ENCODE results near the gene MYO9B. TPM values are rescaled to one million over a fixed set of nuclear protein-coding genes. Genes with fewer than 3 reads are reported as not detected.

The MYO9B gene
- total and polyA plus RNA-seq, 4 donors = 44.3 to 121 (median 97.2) TPM

DNA sequence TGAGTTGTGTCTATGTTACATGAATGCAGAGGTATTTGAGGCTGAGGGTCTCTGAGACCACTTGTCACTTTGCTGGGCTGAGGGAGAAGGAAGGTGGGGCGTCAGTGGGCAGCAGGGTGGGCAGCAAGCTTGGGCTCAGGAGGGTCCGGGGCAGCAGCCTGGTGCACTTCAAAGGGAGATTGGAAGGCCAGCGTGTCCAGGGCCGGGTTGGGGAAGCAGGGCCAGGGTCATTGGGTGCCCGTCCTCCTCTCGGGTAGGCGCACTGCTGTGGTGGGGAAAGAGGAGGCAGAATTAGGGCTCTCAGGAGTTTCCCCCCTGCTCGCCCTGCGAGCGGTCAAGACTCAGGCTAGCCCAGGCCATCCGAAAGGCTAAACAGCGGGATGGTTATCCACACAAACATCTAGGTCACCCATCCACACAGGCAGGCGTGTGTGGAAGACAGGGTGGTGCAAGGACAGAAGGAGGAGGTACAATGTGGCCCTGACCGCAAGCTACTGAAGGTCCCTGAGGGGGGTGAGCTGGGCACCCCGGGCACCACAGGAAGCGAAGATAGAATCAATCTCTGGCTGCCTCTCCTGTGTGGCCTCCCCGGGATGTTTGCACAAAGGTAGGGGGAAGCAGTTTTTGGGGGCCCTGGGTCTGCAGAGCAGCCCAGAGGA is 37.7 kb downstream of the MYO9B start:
- no peaks in the 10 kb centered on the region for H3K27me3 ChIP-seq (ENCODE audit: control insufficient read depth in 3 of 3, insufficient read depth in 3 of 3, low read length in 2 of 3)
- peak overlapping the region in 1 of 2 donors; percentile 5 for H3K27ac ChIP-seq (ENCODE audit: low read depth in 1 of 2, low read length in 1 of 2)
- DNase-seq = no peak
- no peaks in the 10 kb centered on the region for H3K9me3 ChIP-seq (ENCODE audit: control insufficient read depth in 4 of 4, insufficient read depth in 3 of 4, low read length in 3 of 4)
- no peak overlapping the region for H3K9ac ChIP-seq (ENCODE audit: insufficient read depth in 1 of 2, low read length in 2 of 2)
- TF ChIP-seq, protein P1, sequence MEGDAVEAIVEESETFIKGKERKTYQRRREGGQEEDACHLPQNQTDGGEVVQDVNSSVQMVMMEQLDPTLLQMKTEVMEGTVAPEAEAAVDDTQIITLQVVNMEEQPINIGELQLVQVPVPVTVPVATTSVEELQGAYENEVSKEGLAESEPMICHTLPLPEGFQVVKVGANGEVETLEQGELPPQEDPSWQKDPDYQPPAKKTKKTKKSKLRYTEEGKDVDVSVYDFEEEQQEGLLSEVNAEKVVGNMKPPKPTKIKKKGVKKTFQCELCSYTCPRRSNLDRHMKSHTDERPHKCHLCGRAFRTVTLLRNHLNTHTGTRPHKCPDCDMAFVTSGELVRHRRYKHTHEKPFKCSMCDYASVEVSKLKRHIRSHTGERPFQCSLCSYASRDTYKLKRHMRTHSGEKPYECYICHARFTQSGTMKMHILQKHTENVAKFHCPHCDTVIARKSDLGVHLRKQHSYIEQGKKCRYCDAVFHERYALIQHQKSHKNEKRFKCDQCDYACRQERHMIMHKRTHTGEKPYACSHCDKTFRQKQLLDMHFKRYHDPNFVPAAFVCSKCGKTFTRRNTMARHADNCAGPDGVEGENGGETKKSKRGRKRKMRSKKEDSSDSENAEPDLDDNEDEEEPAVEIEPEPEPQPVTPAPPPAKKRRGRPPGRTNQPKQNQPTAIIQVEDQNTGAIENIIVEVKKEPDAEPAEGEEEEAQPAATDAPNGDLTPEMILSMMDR (IDR thresholded peaks at IDR 0.05; ENCODE audit: control extremely low read depth, extremely low read depth) = no peak
- WGBS, 2 donors = 84 to 88% methylated on average over 17 of the region's 17 CpGs
- peaks cover 0 to 5% (median 0%) of the 10 kb centered on the region in 5 donors for H3K4me1 ChIP-seq (ENCODE audit: control insufficient read depth in 5 of 5, insufficient read depth in 5 of 5, low read length in 5 of 5)
- peaks cover 0 to 23% (median 6%) of the 10 kb centered on the region in 4 donors for H3K36me3 ChIP-seq (ENCODE audit: control insufficient read depth in 4 of 4, insufficient read depth in 4 of 4, low read length in 4 of 4)
- H3K4me3 ChIP-seq = no peak overlapping the region
- ATAC-seq (ENCODE audit: insufficient read depth, low FRiP score) = no peak

DNA sequence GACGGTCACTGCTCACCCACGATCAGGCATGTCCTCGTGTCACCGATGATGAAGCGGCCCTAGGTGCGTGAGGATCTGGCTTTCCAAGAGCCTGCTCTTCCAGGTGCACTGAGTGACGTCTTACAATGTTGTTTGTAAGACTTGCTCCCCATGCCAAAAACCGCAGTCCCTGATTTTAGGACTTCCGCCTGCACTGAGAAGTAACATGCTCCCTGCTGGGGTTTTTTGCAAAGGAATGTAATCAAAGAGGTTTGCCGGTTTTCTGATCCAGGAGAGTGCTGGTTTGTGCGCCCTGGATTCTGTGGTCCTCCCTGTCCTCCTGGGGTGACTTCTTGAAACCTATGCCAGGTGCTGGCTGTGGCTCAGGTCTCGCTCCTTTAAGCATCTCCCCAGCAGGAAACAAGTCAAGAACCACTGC is 38.8 kb downstream of the MYO9B start:
- no peak for DNase-seq
- Histone ChIP-seq H3K9me3 (ENCODE audit: control insufficient read depth in 4 of 4, insufficient read depth in 3 of 4, low read length in 3 of 4) (no peaks in the 10 kb centered on the region), H3K4me1 (ENCODE audit: control insufficient read depth in 5 of 5, insufficient read depth in 5 of 5, low read length in 5 of 5) (peaks cover 0 to 5% (median 0%) of the 10 kb centered on the region in 5 donors), H3K36me3 (ENCODE audit: control insufficient read depth in 4 of 4, insufficient read depth in 4 of 4, low read length in 4 of 4) (peaks cover 0 to 27% (median 6%) of the 10 kb centered on the region in 4 donors), H3K4me3 (no peak overlapping the region), H3K9ac (ENCODE audit: insufficient read depth in 1 of 2, low read length in 2 of 2) (no peak overlapping the region), H3K27ac (ENCODE audit: low read depth in 1 of 2, low read length in 1 of 2) (peak overlapping the region in 1 of 2 donors; percentile 3), H3K27me3 (ENCODE audit: control insufficient read depth in 3 of 3, insufficient read depth in 3 of 3, low read length in 2 of 3) (no peaks in the 10 kb centered on the region)
- TF ChIP-seq, protein P1 (IDR thresholded peaks at IDR 0.05; ENCODE audit: control extremely low read depth, extremely low read depth) = no peak
- ATAC-seq (ENCODE audit: insufficient read depth, low FRiP score) = no peak
- 76 to 89% methylated on average over 12 of the region's 12 CpGs for WGBS, 2 donors

DNA sequence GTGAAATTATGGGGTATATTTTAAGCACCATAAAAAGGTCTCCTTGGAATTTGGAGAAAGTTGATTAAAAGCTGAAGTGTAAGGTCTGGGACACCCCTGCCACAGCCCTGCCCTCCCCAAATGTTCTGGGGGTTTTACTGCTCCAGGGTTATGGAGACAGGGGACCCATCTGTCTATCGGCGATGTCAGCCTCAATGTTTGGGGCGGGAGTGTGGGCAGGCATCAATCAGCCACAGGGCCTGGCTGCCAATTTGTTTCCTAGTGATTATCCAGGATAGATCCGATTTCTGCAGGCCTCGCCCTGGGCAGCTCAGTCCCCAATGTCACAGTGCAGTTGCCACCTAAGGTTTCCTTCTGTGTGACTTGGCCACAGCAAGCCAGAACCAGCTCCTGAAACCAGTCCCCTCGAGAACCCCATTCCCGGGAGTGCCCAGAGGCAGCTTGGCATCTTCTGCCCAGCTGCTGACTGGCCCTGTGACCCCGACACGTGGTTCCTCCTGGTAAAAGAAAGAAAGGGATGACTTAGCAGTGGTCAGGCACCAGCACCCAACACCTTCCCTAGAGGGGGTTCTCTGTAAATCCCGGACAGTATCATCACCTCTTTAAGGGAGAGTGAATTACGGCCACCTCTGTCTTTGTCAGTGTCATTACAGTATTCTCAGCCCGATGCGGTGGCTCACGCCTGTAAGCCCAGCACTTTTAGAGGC is 41.6 kb downstream of the MYO9B start:
- ATAC-seq (ENCODE audit: insufficient read depth, low FRiP score) (no peak), DNase-seq (no peak)
- 80 to 81% methylated on average over 14 of the region's 14 CpGs for WGBS, 2 donors
- Histone ChIP-seq H3K27me3 (ENCODE audit: control insufficient read depth in 3 of 3, insufficient read depth in 3 of 3, low read length in 2 of 3) (no peaks in the 10 kb centered on the region), H3K9me3 (ENCODE audit: control insufficient read depth in 4 of 4, insufficient read depth in 3 of 4, low read length in 3 of 4) (no peaks in the 10 kb centered on the region), H3K4me1 (ENCODE audit: control insufficient read depth in 5 of 5, insufficient read depth in 5 of 5, low read length in 5 of 5) (peaks cover 0 to 5% (median 0%) of the 10 kb centered on the region in 5 donors), H3K27ac (ENCODE audit: low read depth in 1 of 2, low read length in 1 of 2) (no peak overlapping the region), H3K36me3 (ENCODE audit: control insufficient read depth in 4 of 4, insufficient read depth in 4 of 4, low read length in 4 of 4) (peaks cover 0 to 16% (median under 1%) of the 10 kb centered on the region in 4 donors), H3K9ac (ENCODE audit: insufficient read depth in 1 of 2, low read length in 2 of 2) (no peak overlapping the region), H3K4me3 (no peak overlapping the region)
- TF ChIP-seq, protein P1 (IDR thresholded peaks at IDR 0.05; ENCODE audit: control extremely low read depth, extremely low read depth) = no peak
